ENCODE results near the gene SF3B5. TPM values are rescaled to one million over a fixed set of nuclear protein-coding genes. Genes with fewer than 3 reads are reported as not detected.

The SF3B5 gene
- total RNA-seq, 1 donor, result 78.6 TPM

- H3K4me3 ChIP-seq (ENCODE audit: low read depth, low read length), result no peak overlapping the region
- no peak for TF ChIP-seq CTCF (IDR thresholded peaks at IDR 0.05; ENCODE audit: insufficient read depth, low read depth, low read length)
- DNase-seq (ENCODE audit: low read depth), result no peak
Observed at GRCh38 chr6:144113366-144113765, 18.0 kb upstream of the SF3B5 start.

GRCh38 chr6:144110210-144110609, 14.8 kb upstream of the SF3B5 start:
- H3K4me3 ChIP-seq (ENCODE audit: low read depth, low read length), result no peak overlapping the region
- no peak for DNase-seq (ENCODE audit: low read depth)
- TF ChIP-seq CTCF (IDR thresholded peaks at IDR 0.05; ENCODE audit: insufficient read depth, low read depth, low read length), result no peak

- no peak for TF ChIP-seq CTCF (IDR thresholded peaks at IDR 0.05; ENCODE audit: insufficient read depth, low read depth, low read length)
- DNase-seq (ENCODE audit: low read depth), result no peak
- no peak overlapping the region for H3K4me3 ChIP-seq (ENCODE audit: low read depth, low read length)
Observed at GRCh38 chr6:144106206-144106605, 10.8 kb upstream of the SF3B5 start.

GRCh38 chr6:144104898-144105487, 9.6 kb upstream of the SF3B5 start:
- peak; percentile 62 for TF ChIP-seq CTCF (IDR thresholded peaks at IDR 0.05; ENCODE audit: insufficient read depth, low read depth, low read length)
- DNase-seq (ENCODE audit: low read depth), result peak; percentile 81
- no peak overlapping the region for H3K4me3 ChIP-seq (ENCODE audit: low read depth, low read length)

- no peak overlapping the region for H3K4me3 ChIP-seq (ENCODE audit: low read depth, low read length)
- TF ChIP-seq CTCF (IDR thresholded peaks at IDR 0.05; ENCODE audit: insufficient read depth, low read depth, low read length), result no peak
- DNase-seq (ENCODE audit: low read depth), result no peak
Observed at GRCh38 chr6:144104488-144104887, 9.1 kb upstream of the SF3B5 start.

GRCh38 chr6:144103026-144103563, 7.7 kb upstream of the SF3B5 start:
- DNase-seq (ENCODE audit: low read depth), result no peak
- TF ChIP-seq CTCF (IDR thresholded peaks at IDR 0.05; ENCODE audit: insufficient read depth, low read depth, low read length), result no peak
- H3K4me3 ChIP-seq (ENCODE audit: low read depth, low read length), result no peak overlapping the region

GRCh38 chr6:144098993-144099392, 3.6 kb upstream of the SF3B5 start:
- no peak overlapping the region for H3K4me3 ChIP-seq (ENCODE audit: low read depth, low read length)
- no peak for TF ChIP-seq CTCF (IDR thresholded peaks at IDR 0.05; ENCODE audit: insufficient read depth, low read depth, low read length)
- no peak for DNase-seq (ENCODE audit: low read depth)

Data from fibroblast of villous mesenchyme (primary cell).